Stimulated activated CD8-positive, alpha-beta memory T cell treated with anti-CD3 and anti-CD28 coated beads, Interleukin-2, amount 100 ng/mL, for 1 hour (primary cell): ENCODE results near the gene MEGF8.
A peak's percentile ranks its signal among the peaks of the same experiment; 100 is the strongest.

Experiments used
- DNase-seq, 2 donors: peaks; one replicate each; pipeline ENCODE4 v3.0.0-alpha.2; 2020; ENCODE audit warnings: low read depth in 2 of 2

The MEGF8 gene

GRCh38 chr19:42325308-42325895 is at the start of gene MEGF8:
MEGF8 (plus strand) TSS chr19:42325635; CDS start chr19:42326244, 609 bp downstream.
- peak; percentile 96 to 98 for DNase-seq

GRCh38 chr19:42276284-42276683 is 49.2 kb upstream of the MEGF8 start:
- no peak for DNase-seq

- no peak for DNase-seq
Measured at GRCh38 chr19:42276821-42277220, 48.6 kb upstream of the MEGF8 start.

GRCh38 chr19:42277821-42278451 is 47.5 kb upstream of the MEGF8 start:
- no peak for DNase-seq

- DNase-seq = no peak
Measured at GRCh38 chr19:42278452-42279154, 46.8 kb upstream of the MEGF8 start.

- no peak for DNase-seq
Measured at GRCh38 chr19:42279155-42279901, 46.1 kb upstream of the MEGF8 start.

GRCh38 chr19:42279902-42280814 is 45.3 kb upstream of the MEGF8 start:
- peak; percentile 66 to 74 for DNase-seq

GRCh38 chr19:42280815-42281145 is 44.7 kb upstream of the MEGF8 start:
- no peak for DNase-seq

GRCh38 chr19:42281146-42281826 is 44.1 kb upstream of the MEGF8 start:
- DNase-seq = no peak

GRCh38 chr19:42281827-42282762 is 43.3 kb upstream of the MEGF8 start:
- DNase-seq = no peak

GRCh38 chr19:42282819-42283187 is 42.6 kb upstream of the MEGF8 start:
- no peak for DNase-seq

- peak; percentile 93 for DNase-seq
Measured at GRCh38 chr19:42283188-42284065, 42.0 kb upstream of the MEGF8 start.

GRCh38 chr19:42284066-42284501 is 41.4 kb upstream of the MEGF8 start:
- DNase-seq = peak in 1 of 2 donors; percentile 77

- no peak for DNase-seq
Measured at GRCh38 chr19:42284591-42285341, 40.7 kb upstream of the MEGF8 start.

- DNase-seq = no peak
Measured at GRCh38 chr19:42285541-42285941, 39.9 kb upstream of the MEGF8 start.

GRCh38 chr19:42285988-42286348 is 39.5 kb upstream of the MEGF8 start:
- no peak for DNase-seq

GRCh38 chr19:42286349-42287016 is 39.0 kb upstream of the MEGF8 start:
- no peak for DNase-seq
